ENCODE measurements around the gene CCDC33.

Gene CCDC33

DNA sequence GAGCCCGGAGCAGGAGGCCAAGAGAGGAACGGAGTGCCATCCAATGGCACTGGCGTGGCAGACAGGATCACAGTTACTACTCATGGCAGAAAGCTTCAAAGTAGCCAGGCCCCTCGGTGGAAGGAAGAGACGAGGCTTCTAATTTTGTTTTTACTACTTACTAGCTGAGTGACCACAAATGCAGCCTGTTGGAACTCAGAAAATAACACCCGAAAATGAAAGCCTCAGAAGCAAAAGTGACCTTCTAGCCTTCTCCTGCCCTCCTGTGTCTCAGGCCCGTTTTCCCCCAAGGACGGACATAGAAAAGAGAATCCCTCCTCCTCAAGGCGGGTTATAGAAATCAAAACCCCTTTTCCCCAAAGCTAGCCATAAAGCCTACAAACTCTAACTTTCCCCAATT lies 23.6 kb upstream of the CCDC33 start:
- H3K4me3 ChIP-seq (ENCODE audit: low read depth, low read length) = no peak overlapping the region
- TF ChIP-seq, protein P1, sequence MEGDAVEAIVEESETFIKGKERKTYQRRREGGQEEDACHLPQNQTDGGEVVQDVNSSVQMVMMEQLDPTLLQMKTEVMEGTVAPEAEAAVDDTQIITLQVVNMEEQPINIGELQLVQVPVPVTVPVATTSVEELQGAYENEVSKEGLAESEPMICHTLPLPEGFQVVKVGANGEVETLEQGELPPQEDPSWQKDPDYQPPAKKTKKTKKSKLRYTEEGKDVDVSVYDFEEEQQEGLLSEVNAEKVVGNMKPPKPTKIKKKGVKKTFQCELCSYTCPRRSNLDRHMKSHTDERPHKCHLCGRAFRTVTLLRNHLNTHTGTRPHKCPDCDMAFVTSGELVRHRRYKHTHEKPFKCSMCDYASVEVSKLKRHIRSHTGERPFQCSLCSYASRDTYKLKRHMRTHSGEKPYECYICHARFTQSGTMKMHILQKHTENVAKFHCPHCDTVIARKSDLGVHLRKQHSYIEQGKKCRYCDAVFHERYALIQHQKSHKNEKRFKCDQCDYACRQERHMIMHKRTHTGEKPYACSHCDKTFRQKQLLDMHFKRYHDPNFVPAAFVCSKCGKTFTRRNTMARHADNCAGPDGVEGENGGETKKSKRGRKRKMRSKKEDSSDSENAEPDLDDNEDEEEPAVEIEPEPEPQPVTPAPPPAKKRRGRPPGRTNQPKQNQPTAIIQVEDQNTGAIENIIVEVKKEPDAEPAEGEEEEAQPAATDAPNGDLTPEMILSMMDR (IDR thresholded peaks at IDR 0.05; ENCODE audit: low read depth, low read length) = no peak
- in situ Hi-C loops (cut with HindIII; ENCODE audit: low sequenced_read_pairs) = no loop called here
- no peak for DNase-seq (ENCODE audit: low read depth, low spot score)

DNA sequence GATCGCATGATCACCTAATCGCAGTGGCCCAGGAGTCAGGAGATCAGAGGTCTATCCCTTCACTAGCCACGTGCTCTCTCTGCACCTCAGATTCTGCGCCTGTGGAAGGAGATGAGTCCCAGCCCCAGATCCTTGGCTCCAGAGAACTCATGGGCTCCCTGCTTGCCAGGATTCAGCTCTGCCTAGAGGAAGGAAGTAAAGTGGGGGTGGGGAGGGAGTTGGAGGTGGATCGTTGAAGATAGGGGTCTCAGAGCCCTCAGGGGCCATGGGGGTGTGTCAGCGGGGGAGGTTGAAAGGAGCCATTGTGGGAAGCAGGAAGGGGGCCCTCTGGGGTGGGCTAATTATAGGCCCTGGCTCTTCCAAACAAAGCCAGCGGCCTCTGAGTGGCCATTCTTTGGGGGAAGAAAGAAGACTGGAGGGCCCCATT lies 22.3 kb upstream of the CCDC33 start:
- DNase-seq (ENCODE audit: low read depth, low spot score) = no peak
- in situ Hi-C loops (cut with HindIII; ENCODE audit: low sequenced_read_pairs) = no loop called here
- TF ChIP-seq, protein P1 (IDR thresholded peaks at IDR 0.05; ENCODE audit: low read depth, low read length) = no peak
- H3K4me3 ChIP-seq (ENCODE audit: low read depth, low read length) = no peak overlapping the region

DNA sequence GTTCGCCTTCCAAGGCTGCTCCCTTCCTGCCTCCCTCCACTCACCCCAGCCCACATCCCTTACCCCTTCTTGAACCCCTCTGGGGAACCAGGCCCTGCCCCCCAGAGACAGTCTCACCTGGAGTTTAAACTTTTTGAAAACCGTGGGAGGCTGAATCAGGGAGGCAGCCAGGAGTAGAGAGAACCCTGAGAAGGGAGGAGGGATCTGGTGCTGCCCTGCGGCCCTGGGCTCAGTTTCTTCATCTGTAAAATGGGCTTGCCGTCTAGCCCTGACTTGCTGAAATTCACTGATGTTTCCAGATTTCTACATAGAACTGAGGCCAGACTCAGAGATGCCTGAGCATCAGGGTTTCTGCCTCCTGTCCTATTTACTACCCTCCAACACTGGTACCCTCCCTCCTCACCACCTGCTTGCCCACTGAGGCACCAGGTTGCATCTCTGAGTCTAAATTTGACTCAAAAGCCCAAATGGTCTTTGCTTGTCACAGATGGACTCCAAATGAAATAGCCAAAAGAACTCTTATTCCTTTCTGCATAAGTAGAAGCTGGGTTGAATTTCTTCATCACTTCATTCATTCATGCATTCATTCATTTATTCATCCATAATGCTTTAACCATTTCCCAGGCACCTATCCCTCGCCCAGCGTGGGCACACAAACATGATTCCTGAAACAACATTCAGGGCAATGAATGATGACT lies 21.7 kb upstream of the CCDC33 start:
- DNase-seq (ENCODE audit: low read depth, low spot score) = no peak
- TF ChIP-seq, protein P1 (IDR thresholded peaks at IDR 0.05; ENCODE audit: low read depth, low read length) = no peak
- H3K4me3 ChIP-seq (ENCODE audit: low read depth, low read length) = no peak overlapping the region
- in situ Hi-C loops (cut with HindIII; ENCODE audit: low sequenced_read_pairs) = no loop called here

DNA sequence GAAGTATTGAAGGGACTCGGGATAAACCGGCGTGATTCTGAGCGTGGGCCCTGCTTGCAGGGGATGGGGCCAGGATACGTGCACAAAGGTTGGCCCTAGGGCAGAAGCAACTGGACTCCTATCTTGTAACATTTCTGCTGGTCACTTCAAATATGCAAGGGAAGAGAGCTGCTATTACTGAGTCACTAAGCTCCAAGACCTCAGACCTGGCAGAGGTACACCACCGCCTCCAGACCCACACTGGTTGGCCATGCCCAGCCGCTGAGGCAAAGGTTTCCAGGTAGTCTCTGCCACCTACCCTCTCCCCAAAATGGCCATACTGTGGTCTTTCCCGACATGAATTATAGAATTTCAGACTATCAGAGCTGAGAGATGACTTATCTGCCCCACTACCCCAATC lies 20.2 kb upstream of the CCDC33 start:
- in situ Hi-C loops (cut with HindIII; ENCODE audit: low sequenced_read_pairs) = no loop called here
- no peak for DNase-seq (ENCODE audit: low read depth, low spot score)
- no peak overlapping the region for H3K4me3 ChIP-seq (ENCODE audit: low read depth, low read length)
- TF ChIP-seq, protein P1 (IDR thresholded peaks at IDR 0.05; ENCODE audit: low read depth, low read length) = no peak

DNA sequence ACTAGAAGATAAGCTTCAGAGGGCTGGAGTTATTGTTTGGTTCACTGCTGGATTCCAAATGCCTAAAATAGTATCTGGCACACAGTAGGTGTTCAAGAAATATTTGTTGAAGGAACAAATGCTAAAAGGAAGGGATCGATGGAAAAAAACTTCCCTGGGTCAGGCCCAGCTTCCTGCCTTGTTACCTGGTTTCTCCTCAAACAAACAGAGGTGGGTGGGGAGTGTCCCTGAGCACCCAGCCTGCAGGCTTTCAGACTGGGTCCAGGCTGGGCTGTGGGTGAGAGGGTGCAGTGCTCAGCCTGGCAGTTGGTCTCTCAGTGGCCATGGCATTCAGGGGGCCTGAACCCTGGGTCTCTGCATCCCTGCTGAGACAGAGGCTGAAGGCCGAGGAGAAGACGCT lies 19.2 kb upstream of the CCDC33 start:
- in situ Hi-C loops (cut with HindIII; ENCODE audit: low sequenced_read_pairs) = no loop called here
- no peak for DNase-seq (ENCODE audit: low read depth, low spot score)
- TF ChIP-seq, protein P1 (IDR thresholded peaks at IDR 0.05; ENCODE audit: low read depth, low read length) = no peak
- no peak overlapping the region for H3K4me3 ChIP-seq (ENCODE audit: low read depth, low read length)

DNA sequence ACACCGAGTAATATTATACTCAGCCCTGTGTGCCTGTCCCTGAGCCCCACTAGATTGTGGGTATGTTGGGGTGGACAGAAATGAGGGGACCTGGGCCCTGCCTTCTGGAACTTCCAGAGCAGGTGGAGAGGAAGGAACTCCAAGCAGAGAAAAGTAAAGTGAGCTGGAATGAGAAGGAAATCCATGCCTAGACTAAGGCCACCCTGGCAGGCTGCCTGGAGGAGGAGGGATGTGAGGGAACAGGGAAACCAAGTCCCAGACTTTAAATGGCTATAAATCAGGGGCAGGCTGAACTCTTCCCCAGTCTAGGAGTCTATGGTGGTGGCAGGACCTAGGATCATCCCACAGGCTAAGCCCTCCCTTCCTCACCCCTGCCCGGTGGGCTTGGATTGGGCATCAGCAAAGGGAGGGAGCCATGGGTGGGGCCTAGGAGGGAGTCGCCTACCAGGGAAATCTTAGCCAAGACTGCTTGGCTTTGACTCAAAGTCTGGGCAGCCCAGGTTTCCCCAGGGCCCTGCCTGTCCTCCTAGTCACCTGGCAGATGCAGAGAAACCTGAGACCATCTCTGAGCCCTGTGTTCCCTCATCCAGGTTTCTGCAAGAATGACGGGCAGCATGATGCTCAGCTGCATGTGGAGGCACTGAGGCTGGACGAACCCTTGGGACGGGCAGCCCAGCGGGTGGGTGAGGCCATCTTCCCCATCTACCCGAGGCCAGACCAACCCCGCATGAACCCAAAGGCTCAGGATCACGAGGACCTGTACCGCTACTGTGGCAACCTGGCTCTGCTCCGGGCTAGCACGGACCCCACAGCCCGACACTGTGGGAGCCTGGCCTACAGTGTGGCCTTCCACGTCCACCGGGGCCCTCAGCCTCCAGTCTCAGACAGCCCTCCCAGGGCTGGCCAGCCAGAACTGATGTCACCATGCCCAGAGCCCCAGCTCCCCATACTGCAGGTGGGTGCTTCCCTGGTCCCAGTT lies 17.9 kb upstream of the CCDC33 start:
- in situ Hi-C loops (cut with HindIII; ENCODE audit: low sequenced_read_pairs) = no loop called here
- TF ChIP-seq, protein P1 (IDR thresholded peaks at IDR 0.05; ENCODE audit: low read depth, low read length) = no peak
- H3K4me3 ChIP-seq (ENCODE audit: low read depth, low read length) = no peak overlapping the region
- DNase-seq (ENCODE audit: low read depth, low spot score) = no peak
